GM23248 (cell line): ENCODE results near the gene CREB5. TPM values are rescaled to one million over a fixed set of nuclear protein-coding genes. Genes with fewer than 3 reads are reported as not detected.

Experiments used
- DNase-seq: peaks from one replicate; pipeline ENCODE4 v3.0.0-alpha.2; 2015
- H2AFZ ChIP-seq: fragments of 200-600 bp; sonication (generic); 2 replicates; pipeline ENCODE4 v1.6.1; 2016; ENCODE audit warnings: antibody characterized with exemption
- H3F3A ChIP-seq: fragments of 200-600 bp; sonication (generic); 2 replicates; pipeline ENCODE4 v1.6.1; 2016; ENCODE audit warnings: mild to moderate bottlenecking, antibody characterized with exemption, mixed run types; ENCODE audit not compliant: insufficient read depth
- H3K27ac ChIP-seq: fragments of 200-600 bp; sonication (generic); 2 replicates; pipeline ENCODE4 v1.5.1; 2016; ENCODE audit warnings: mild to moderate bottlenecking
- H3K27me3 ChIP-seq: fragments of 200-600 bp; sonication (generic); replicated peaks from 2 replicates; pipeline ENCODE4 v1.6.1; 2016; ENCODE audit warnings: mild to moderate bottlenecking; ENCODE audit not compliant: insufficient read depth
- H3K36me3 ChIP-seq: fragments of 200-600 bp; sonication (generic); 2 replicates; pipeline ENCODE4 v1.6.1; 2016; ENCODE audit warnings: low read depth, mild to moderate bottlenecking
- H3K4me1 ChIP-seq: fragments of 200-600 bp; sonication (generic); 2 replicates; pipeline ENCODE4 v1.6.1; 2016; ENCODE audit warnings: mild to moderate bottlenecking; ENCODE audit not compliant: insufficient read depth
- H3K4me2 ChIP-seq: fragments of 200-600 bp; sonication (generic); one replicate; pipeline ENCODE4 v1.6.1; 2016; ENCODE audit warnings: mild to moderate bottlenecking; ENCODE audit not compliant: unreplicated experiment
- H3K4me3 ChIP-seq: fragments of 200-600 bp; sonication (generic); 2 replicates; pipeline ENCODE4 v1.5.1; 2016; ENCODE audit warnings: mild to moderate bottlenecking
- H3K79me2 ChIP-seq: fragments of 200-600 bp; sonication (generic); 2 replicates; pipeline ENCODE4 v1.6.1; 2016; ENCODE audit warnings: mild to moderate bottlenecking; ENCODE audit not compliant: insufficient read depth
- H3K9ac ChIP-seq: fragments of 200-600 bp; sonication (generic); 2 replicates; pipeline ENCODE4 v1.6.1; 2016; ENCODE audit warnings: mild to moderate bottlenecking
- H3K9me2 ChIP-seq: fragments of 200-600 bp; sonication (generic); 2 replicates; pipeline ENCODE4 v1.6.1; 2016; ENCODE audit warnings: mixed run types, mild to moderate bottlenecking, moderate library complexity; ENCODE audit not compliant: insufficient read depth
- H3K9me3 ChIP-seq: fragments of 200-600 bp; sonication (generic); one replicate; pipeline ENCODE4 v1.6.1; 2017; ENCODE audit warnings: low read depth
- H4K20me1 ChIP-seq: fragments of 200-600 bp; sonication (generic); 2 replicates; pipeline ENCODE4 v1.6.0; 2016; ENCODE audit not compliant: insufficient read depth
- EZH2 ChIP-seq: fragments of 200-600 bp; sonication (generic); IDR thresholded peaks from 2 replicates; pipeline ENCODE4 v1.6.1; 2018; ENCODE audit warnings: antibody characterized with exemption, mild to moderate bottlenecking; ENCODE audit not compliant: insufficient read depth, poor library complexity, severe bottlenecking
- EZH2phosphoT487 ChIP-seq: fragments of 200-600 bp; sonication (generic); IDR thresholded peaks from 2 replicates; pipeline ENCODE4 v1.6.1; 2018; ENCODE audit warnings: antibody characterized with exemption, moderate library complexity, mild to moderate bottlenecking, low read depth; ENCODE audit not compliant: insufficient read depth
- WGBS, 2 experiments: methylation state at CpG; one replicate each; pipeline ENCODE4 v1.1.6; 2015 to 2017; ENCODE audit warnings: low lambda C conversion rate in 2 of 2, low coverage in 1 of 2; ENCODE audit errors: missing lambda C conversion rate in 2 of 2; 5-methylcytosine and 5-hydroxymethylcytosine counted together
- in situ Hi-C: fragments of 300-500 bp; cut with MboI; formaldehyde crosslinking; loops from 2 replicates; pipeline ENCODE4 v1.15.0; 2020
- polyA plus RNA-seq: library from polyadenylated mRNA; unstranded; fragments of >200 nt; fragmentation: Nextera tagmentation; extraction: Ambion mirVana; gene quantifications from 2 replicates; pipeline ENCODE4 v1.2.1, GENCODE V29; 2016
- total RNA-seq: library from RNA; depleted of rRNA; stranded (reverse); fragments of >200 nt; shearing (Covaris generic); gene quantifications from 2 replicates; pipeline ENCODE4 v1.2.3, GENCODE V29; 2014

CREB5 gene
- total and polyA plus RNA-seq, 2 experiments from 2014 or later, result 13.6 to 19.2 TPM

DNA sequence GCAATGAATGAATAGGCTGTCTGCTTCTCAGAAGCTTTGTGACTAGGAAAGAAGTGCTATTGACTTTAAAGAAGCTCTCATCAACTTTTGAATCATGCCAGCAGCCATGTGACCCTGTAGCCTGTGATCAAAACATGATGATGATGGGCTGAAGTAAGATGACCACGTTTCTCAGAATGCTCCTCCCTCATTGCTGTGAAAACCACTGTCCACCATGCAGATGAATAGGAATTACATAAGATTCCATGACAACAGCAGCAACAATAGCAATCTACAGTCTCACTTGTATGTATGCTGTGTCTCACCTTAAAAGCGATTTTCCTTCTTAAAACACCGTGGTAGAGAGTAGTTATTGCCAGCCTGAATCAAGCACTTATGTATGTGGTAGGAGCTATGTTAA lies 317.4 kb downstream of the CREB5 start:
- Histone ChIP-seq H3K4me3 (no peak overlapping the region), H3K9me2 (peaks cover 5% of the 10 kb centered on the region; the same call in 1 of the 2 replicates), H3K4me1 (peaks cover 65% of the 10 kb centered on the region), H3K79me2 (peaks cover 9% of the 10 kb centered on the region; the same call in 1 of the 2 replicates), H2AFZ (no peak overlapping the region), H3K9me3 (no peaks in the 10 kb centered on the region), H3K4me2 (peak overlapping the region; percentile 30), H3K36me3 (no peaks in the 10 kb centered on the region), H3K27me3 (no peaks in the 10 kb centered on the region), H3K27ac (peak overlapping the region; percentile 8; the same call in 1 of the 2 replicates), H3K9ac (peak overlapping the region; percentile 43; the same call in 1 of the 2 replicates), H4K20me1 (no peaks in the 10 kb centered on the region), H3F3A (peaks cover 34% of the 10 kb centered on the region)
- DNase-seq, result peak; percentile 75
- WGBS, 2 experiments, result 67 to 68% methylated on average over 3 of the region's 3 CpGs
- in situ Hi-C loops, result no loop called here
- TF ChIP-seq EZH2 (no peak), EZH2phosphoT487 (no peak)

DNA sequence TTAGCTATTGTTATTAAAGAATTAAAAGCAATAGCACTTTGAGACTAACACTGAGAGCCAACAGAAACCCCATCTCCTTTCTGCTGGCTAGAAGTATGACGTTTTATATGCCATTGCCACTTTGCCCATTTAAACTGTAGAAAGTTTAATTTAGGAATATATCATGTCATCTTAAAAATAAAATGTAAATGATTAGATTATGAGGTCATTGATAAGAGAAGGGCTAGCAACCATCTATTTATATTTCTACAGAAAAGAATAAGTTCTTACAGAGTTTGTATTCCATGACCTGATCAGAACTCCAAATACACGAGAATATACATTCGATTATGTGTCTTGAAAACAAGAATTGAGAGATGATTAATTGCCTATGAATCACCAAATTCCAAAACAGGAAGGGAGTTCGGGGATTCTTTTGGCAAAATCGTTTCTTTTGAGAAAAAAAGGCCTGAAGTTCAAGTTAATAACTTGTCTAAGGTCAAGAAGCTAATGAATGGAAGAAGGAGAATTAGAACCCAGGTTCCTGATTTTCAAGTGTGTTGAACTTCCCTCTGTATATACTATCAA lies 318.9 kb downstream of the CREB5 start:
- H3K27ac ChIP-seq, result peak overlapping the region; percentile 95
- peaks cover 16% of the 10 kb centered on the region; the same call in 1 of the 2 replicates for H3K79me2 ChIP-seq
- H3K4me3 ChIP-seq, result peak overlapping the region; percentile 72; the same call in 1 of the 2 replicates
- H3K9ac ChIP-seq, result peak overlapping the region; percentile 90; the same call in 1 of the 2 replicates
- no peaks in the 10 kb centered on the region for H3K36me3 ChIP-seq
- peak; percentile 16 for DNase-seq
- 12 to 20% methylated on average over 5 of the region's 5 CpGs for WGBS, 2 experiments
- H4K20me1 ChIP-seq, result no peaks in the 10 kb centered on the region
- H3K4me1 ChIP-seq, result peaks cover 52% of the 10 kb centered on the region
- no peak overlapping the region for H2AFZ ChIP-seq
- peaks cover 5% of the 10 kb centered on the region; the same call in 1 of the 2 replicates for H3K9me2 ChIP-seq
- H3K27me3 ChIP-seq, result no peaks in the 10 kb centered on the region
- peaks cover 26% of the 10 kb centered on the region for H3F3A ChIP-seq
- no peaks in the 10 kb centered on the region for H3K9me3 ChIP-seq
- no peak for TF ChIP-seq EZH2phosphoT487
- no peak for TF ChIP-seq EZH2
- H3K4me2 ChIP-seq, result peak overlapping the region; percentile 98
- in situ Hi-C loops, result no loop called here

DNA sequence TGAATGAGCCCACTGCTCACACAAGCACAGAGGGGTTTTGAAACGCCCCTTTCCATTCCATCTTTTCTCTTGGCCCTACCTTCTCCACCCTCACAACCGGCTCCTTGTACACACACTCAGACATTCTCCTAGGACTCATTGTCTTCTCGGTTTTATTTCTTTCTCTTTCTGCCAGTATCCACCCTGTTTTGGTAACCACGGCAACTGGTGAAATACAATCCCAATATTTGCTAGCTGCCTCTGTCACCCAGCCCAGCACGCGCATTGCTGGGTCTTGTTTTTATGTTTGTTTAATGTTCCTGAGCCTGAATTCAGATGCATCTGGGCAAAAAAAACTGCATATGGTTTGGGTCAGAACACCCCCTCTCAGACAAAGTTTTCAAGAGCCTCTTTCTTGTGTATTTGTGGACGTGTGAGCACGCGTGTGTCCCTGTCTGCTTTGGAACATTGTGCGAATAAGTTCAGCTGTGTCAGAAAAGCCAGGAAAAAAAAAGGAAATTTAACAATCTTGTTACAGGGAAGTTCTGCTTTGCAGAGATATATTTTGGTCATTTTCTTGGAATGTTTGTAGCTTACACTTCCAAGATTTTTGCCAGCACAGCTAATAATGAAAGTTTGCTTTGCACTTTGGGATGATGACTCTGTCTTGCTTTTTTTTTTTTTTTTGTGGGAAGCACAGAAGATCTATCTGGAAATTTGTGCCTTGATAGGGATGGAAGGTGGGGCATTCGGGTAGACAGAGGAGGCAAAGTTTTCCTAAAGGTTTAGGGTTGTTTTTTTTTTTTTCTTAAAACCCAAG lies 320.0 kb downstream of the CREB5 start:
- peak overlapping the region; percentile 90 for H3K9ac ChIP-seq
- H4K20me1 ChIP-seq, result no peaks in the 10 kb centered on the region
- no peaks in the 10 kb centered on the region for H3K9me3 ChIP-seq
- in situ Hi-C loops, result no loop called here
- TF ChIP-seq EZH2 (no peak), EZH2phosphoT487 (no peak)
- H3K4me3 ChIP-seq, result peak overlapping the region; percentile 72
- peak overlapping the region; percentile 95 for H3K27ac ChIP-seq
- H3K4me2 ChIP-seq, result peak overlapping the region; percentile 98
- no peaks in the 10 kb centered on the region for H3K36me3 ChIP-seq
- WGBS, 2 experiments, result 6 to 7% methylated on average over 11 of the region's 11 CpGs
- no peaks in the 10 kb centered on the region for H3K27me3 ChIP-seq
- peak; percentile 88 for DNase-seq
- peak overlapping the region; percentile 76 for H2AFZ ChIP-seq
- H3K79me2 ChIP-seq, result peaks cover 19% of the 10 kb centered on the region; the same call in 1 of the 2 replicates
- peaks cover 42% of the 10 kb centered on the region for H3K4me1 ChIP-seq
- peaks cover 5% of the 10 kb centered on the region; the same call in 1 of the 2 replicates for H3K9me2 ChIP-seq
- H3F3A ChIP-seq, result peaks cover 20% of the 10 kb centered on the region

DNA sequence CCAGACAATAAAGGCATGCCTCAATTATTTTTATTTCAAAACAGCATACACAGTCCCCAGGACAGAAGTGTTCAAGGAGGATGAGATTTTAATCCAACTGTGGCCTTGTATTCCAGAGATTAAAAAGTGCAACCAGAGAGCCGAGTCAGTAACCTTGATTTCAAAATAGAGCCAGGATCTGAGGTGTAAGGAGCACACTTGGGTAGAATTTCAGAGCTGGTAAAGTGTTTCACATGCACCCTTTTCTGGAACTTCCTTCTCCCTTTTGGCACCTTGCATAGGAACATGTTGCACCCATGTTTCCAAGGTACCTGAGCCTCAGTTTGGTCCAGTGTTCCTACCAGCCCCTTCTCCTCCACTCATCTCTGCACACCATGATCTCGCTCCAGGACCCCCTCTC lies 320.7 kb downstream of the CREB5 start:
- in situ Hi-C loops, result no loop called here
- WGBS, 2 experiments, result 59 to 61% methylated on average over 2 of the region's 2 CpGs
- Histone ChIP-seq H3K9me2 (peaks cover 5% of the 10 kb centered on the region; the same call in 1 of the 2 replicates), H3K4me1 (peaks cover 42% of the 10 kb centered on the region), H3K27me3 (no peaks in the 10 kb centered on the region), H3K27ac (peak overlapping the region; percentile 95), H3K36me3 (no peaks in the 10 kb centered on the region), H3K9ac (peak overlapping the region; percentile 90), H4K20me1 (no peaks in the 10 kb centered on the region), H3K4me3 (peak overlapping the region; percentile 72; the same call in 1 of the 2 replicates), H3K9me3 (no peaks in the 10 kb centered on the region), H2AFZ (peak overlapping the region; percentile 76), H3K79me2 (peaks cover 19% of the 10 kb centered on the region; the same call in 1 of the 2 replicates), H3F3A (peaks cover 20% of the 10 kb centered on the region), H3K4me2 (peak overlapping the region; percentile 98)
- no peak for TF ChIP-seq EZH2
- no peak for TF ChIP-seq EZH2phosphoT487
- peak; percentile 29 for DNase-seq
